ENCODE measurements around the gene SCAANT1.

DNA sequence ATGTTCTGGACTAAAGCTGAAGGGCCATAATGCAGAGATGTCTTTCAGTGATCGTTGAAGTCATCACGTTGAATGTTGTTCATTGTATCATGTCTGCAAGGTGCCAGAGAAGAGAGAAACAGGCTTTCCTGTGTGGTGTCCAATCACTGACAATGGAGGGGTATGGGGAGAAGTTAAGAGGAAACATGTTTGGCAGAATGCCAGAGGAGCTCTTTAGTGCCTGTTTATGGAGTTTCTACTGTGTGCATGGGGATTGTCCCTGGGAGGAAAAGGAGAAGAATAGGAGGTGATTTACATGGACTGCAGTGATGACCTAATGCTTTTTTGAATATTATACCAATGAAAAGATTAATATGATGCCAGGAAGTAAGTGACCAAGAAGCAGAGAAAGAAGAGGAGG, 11.7 kb downstream of the SCAANT1 start:
- TF ChIP-seq POLR2A (IDR thresholded peaks at IDR 0.05) (no peak), EP300 (IDR thresholded peaks at IDR 0.05) (no peak), POLR2AphosphoS5 (IDR thresholded peaks at IDR 0.05) (no peak)
- TF ChIP-seq, protein P1, sequence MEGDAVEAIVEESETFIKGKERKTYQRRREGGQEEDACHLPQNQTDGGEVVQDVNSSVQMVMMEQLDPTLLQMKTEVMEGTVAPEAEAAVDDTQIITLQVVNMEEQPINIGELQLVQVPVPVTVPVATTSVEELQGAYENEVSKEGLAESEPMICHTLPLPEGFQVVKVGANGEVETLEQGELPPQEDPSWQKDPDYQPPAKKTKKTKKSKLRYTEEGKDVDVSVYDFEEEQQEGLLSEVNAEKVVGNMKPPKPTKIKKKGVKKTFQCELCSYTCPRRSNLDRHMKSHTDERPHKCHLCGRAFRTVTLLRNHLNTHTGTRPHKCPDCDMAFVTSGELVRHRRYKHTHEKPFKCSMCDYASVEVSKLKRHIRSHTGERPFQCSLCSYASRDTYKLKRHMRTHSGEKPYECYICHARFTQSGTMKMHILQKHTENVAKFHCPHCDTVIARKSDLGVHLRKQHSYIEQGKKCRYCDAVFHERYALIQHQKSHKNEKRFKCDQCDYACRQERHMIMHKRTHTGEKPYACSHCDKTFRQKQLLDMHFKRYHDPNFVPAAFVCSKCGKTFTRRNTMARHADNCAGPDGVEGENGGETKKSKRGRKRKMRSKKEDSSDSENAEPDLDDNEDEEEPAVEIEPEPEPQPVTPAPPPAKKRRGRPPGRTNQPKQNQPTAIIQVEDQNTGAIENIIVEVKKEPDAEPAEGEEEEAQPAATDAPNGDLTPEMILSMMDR (IDR thresholded peaks at IDR 0.05): no peak
